Measurements from ENCODE around the gene HK3.

HK3 gene

GRCh38 chr5:176902102-176902814, 3.1 kb upstream of the HK3 start:
- DNase-seq = no peak

DNA sequence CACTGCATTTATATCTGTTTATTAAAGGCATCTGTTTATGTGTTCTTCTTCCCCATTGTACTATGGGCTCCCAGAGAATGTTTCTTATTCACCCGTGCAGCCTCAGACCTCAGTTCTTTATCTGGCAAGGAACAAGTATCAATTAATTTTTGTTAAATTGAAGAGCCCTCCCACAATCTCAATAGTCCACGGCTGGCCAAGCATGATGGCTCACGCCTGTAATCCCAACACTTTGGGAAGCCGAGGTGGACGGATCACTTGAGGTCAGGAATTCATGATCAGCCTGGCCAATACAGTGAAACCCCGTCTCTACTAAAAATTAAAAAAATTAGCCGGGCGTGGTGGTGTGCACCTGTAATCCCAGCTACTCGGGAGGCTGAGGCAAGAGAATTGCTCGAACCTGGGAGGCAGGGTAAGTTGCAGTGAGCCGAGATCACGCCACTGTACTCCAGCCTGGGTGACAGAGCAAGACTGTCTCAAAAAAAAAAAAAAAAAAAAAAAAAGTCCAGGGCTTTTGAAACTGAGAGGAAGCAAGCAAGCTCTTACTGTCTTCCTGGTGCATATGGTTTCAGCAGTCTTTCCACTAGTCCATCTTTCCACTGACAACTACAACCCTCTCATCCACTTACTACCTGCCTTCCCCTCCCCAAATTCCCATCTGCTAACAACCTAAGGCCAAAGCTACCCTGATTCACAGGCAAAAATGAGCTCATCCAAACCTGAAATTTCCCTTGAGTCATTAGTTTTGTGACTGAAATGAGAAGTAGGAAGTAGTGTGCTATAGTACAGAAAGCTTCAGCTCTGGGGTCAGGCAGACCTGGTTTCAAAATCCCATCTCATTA, 2.3 kb upstream of the HK3 start:
- no peak for DNase-seq

- no peak for DNase-seq
Measured at GRCh38 chr5:176900780-176901204, 1.6 kb upstream of the HK3 start.

DNA sequence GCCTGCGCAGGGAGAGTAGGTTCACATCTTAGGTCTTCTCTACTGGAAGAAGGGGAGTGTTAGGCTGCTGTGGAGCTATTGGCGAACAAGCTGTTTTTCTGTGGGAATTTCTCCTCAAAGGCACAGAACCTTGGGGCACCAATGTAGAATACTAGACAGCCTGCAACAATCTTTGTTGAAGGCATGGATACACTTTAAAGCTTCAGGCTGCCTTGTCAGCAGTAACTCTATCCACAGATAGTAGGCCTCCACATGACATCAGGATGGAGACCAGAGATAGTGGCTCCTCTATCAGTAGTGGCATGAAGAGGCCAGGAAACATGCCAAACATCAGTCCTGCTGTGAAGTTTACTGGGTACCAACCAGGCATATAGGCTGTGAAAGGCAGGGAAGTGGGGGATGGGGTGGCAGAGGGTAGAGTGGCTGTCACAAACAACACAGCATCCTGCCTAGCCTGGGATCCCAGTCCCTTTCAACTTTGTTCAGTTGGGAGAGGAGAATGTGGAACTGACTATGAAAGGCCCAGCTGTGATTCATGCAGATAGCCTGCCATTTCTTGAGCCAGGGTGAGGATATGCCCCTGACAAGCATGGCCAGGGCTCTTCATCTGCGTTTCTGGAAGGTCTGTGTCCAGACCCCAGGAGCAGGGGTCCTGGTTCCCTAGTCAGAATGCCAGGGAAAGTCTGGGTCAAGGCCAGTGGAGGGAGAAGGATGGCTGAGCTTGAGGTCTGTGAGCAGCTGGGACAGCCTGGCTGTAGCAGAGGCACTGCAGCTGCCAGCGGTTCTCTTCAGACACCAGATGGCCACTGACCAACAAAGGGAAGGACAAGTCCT, 1.0 kb upstream of the HK3 start:
- no peak for DNase-seq

- DNase-seq = no peak
Measured at GRCh38 chr5:176897263-176897662, 1.9 kb downstream of the HK3 start.

DNA sequence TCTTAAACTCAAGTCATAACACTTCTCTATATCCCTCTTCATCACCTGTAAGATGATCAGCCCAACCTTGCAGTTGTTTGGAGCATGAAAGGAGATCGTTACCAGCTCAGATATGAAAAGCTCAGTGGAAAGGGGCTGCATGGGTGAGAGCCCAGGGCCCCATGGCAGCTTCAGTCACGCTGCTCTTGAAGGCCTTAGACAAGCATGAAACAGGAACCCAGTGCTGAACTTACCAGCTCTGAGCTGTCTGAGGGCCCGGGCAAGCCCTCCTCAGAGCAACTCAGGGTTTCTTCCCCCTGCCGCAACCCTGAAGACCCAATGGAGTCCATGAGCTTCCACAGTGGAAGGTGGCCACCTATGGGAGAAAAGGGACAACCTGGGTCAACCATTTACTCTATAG, 3.3 kb downstream of the HK3 start:
- DNase-seq = no peak

GRCh38 chr5:176894298-176894697, 4.8 kb downstream of the HK3 start:
- DNase-seq = no peak

- no peak for DNase-seq
Measured at GRCh38 chr5:176892663-176893062, 6.5 kb downstream of the HK3 start.

DNA sequence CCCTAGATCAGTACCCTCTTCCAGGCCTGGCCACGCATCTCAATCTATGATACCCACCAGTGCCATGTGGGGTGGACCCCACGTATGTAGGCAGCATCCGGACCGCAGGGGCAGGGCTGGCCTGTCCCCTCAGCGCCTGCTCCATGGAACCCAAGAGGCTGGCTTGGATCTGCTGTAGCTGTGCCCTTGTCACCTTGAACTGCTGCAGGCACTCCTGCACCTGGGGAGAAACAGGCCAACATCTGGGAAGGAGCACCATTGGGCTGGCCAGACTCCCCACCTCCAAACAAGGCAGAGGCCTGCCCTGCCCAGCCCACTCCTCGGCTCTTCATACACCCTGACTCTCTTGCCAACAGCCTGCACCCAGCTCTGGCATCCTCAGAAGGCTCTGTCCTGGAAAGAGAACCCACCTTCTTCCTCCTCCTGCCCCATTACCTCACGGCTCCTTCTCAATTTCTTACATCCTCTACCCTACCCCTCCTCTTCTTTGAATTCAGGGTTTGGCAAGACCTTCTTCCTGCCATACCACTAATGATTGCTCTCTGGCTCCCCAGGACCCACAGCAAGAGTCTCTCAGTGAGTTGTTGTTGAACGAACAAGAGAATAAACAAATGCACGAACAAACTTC, 7.7 kb downstream of the HK3 start:
- DNase-seq = no peak

GRCh38 chr5:176890455-176891330, 8.5 kb downstream of the HK3 start:
- no peak for DNase-seq

DNA sequence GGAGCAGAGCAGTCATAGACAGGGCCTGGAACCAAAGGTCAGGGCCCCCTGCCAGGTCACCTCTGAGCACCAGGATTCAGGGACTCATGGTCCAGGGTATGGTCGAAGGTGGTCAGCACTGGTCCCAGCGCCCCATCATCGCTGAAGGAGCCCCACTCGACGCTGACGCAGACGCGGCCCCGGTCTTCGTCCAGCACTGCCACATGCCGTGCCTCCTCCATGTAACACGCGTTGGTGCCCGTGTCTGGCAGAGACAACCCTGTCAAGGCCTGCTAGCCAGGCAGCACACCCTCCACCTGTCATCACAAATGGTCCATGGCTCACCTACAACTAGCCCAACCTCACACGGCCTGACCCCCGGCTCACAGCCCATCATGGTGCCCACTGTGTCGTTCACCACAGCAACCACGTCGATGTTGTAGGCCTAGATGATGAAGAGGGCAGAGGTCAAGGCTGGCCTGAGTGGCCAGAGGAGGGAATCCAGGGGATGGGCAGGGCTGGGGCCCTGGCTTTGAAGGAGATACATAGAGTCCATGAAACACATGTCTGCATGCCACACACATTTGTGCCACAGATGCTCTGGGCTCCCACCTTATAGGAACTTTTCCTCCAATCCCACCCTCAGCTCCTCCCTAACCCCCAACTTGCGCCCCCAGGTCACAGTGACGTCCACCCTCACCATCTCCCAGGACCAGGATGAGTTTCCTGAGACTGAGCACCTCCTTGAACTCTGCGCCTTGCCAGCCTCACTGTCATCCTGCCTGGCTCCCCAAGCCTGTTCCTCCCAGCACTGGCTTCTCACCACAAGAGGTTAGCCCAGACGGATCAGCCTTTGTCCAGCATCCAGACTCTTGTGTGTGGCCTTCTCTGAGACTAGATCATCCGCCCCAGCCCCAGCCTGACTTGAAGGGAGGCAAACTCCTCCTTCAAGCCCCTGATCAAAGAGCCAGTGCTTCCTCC, 9.5 kb downstream of the HK3 start:
- DNase-seq = no peak

- DNase-seq = no peak
Measured at GRCh38 chr5:176888865-176889165, 10.3 kb downstream of the HK3 start.

DNA sequence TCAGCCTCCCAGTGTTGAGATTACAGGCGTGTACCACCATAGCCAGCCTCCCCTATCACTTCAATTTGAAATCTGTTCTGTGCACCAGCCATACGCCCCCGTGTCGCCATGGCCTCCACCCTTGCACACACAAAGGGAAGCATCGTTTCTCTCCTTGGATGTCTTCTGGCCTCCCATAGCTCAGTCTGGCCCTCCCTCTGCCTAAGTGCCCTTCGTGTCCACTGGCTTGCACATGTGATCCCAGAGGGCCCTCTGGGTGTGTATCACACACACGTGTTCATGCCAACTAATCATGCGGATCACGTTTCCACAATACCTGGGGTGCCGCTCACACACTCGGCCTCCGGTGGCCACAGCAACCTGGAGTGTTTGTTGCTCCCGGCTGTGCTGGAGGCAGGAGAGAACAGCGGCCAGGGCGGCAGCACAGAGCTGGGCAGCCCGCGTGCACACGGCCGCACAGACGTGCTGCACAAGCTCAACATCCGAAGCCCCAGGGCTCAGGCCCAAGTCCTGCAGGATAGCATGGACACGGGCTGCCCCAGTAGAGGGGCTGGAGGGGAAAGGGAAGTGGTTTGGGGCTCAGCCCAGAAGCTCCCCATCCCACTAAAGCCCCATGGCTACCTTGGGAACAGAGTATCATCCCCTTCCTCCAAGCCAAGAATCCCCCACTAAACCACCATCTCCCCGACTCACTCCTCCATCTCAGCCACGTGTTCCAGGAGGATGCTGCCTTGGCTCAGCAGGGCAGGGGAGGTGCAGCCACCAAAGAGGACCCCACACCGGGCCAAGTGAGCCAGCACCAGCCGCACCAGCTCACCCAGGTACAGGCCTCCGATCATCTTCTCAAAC, 10.9 kb downstream of the HK3 start:
- DNase-seq = no peak

GRCh38 chr5:176887252-176887849, 11.8 kb downstream of the HK3 start:
- no peak for DNase-seq

GRCh38 chr5:176886336-176887251, 12.6 kb downstream of the HK3 start:
- DNase-seq = no peak

DNA sequence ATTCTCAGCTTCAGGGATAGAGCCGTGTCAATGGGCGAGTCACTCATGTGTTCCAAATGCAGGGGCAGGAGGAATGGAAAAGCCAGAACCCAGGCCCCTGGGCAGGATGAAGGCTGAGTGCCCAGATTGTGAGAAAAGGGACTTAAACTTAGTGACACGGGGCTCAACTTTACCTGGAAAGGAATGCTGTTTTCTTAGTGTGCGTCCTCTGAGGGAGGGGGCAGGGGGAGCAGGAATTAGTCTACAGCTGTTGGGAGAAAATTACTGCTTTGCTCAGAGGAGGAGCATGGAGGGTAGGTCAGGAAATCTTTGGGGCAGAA, 14.6 kb downstream of the HK3 start:
- no peak for DNase-seq

GRCh38 chr5:176883700-176884570, 15.2 kb downstream of the HK3 start:
- DNase-seq = no peak

DNA sequence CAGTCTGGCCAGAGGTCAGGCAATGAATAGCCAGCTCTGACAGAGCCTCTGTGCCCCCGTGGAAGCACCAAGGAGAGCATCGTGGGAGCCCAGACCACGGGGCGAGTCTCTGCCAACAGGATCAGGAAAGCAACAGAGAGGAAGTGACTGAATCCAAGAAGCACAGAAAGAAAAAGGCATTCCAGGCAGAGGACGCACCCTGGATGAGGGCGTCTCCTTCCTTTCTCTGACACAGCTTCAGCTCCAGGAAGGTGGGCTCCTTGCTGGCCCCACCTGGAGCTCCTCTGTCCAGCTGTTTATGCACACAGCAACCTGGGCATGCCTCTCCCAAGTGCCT, 16.6 kb downstream of the HK3 start:
- DNase-seq = no peak
